Measurements from ENCODE around the gene SDHB.

GRCh38 chr1:17002524-17002902, 51.3 kb downstream of the SDHB start:
- TF ChIP-seq SIN3A (IDR thresholded peaks at IDR 0.05; ENCODE audit: borderline replicate concordance, insufficient read depth, low read depth, low read length) (no peak), CTCF (IDR thresholded peaks at IDR 0.05) (no peak), POLR2AphosphoS5 (IDR thresholded peaks at IDR 0.05; ENCODE audit: low read depth, low read length) (no peak), REST (IDR thresholded peaks at IDR 0.05; ENCODE audit: insufficient read depth in 1 of 2, low read depth in 2 of 2, low read length in 1 of 2) (no peak), TCF7L2 (IDR thresholded peaks at IDR 0.05; ENCODE audit: low read depth, low read length) (no peak)
